ENCODE results near the gene IGSF23. TPM values are rescaled to one million over a fixed set of nuclear protein-coding genes. Genes with fewer than 3 reads are reported as not detected.

The IGSF23 gene
- total RNA-seq, 1 experiment from 2014 or later: not detected

DNA sequence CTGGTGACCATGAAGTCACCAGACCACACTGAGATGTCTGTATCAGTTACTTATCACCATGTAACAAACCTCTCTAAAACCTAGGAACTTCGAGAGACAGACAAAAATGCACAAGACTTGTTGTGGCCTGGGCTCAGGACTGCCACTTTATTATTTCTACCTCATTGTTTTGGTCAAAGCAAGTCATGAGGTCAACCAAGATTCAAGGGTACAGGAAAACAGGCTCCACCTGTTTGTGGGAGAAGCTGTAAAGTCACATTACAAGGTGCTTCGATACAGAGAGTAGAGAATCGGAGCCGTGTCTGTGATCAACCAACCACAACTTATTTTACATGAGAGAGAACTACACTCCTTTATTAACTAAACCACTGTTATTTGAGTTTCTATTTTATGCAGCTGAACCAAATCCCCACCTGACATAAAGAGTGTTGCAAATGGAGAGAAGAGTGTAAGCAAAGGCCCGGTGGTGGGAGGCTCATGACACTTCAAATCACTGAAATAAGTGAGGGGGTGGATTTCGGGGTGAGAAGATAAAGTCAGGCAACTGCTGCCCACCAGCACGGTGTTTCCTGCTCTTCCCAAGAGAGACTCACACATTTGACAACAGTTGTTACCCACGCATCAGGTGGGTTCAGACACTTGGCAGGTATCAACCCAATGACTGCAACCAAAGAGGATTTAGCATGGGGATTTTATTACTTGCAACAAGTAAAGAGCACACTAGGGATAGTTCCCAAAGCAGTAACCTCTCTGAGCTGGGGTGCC, 39.0 kb upstream of the IGSF23 start:
- no peaks in the 10 kb centered on the region for H3K27me3 ChIP-seq (ENCODE audit: insufficient read depth, low read depth)
- intact Hi-C loops (cut with micrococcal nuclease; ENCODE audit: unreplicated experiment): loop anchor here (5.0 to 10.0 kb wide), 2 partner anchors 268 to 380 kb away; partner anchors contain the start of gene CLPTM1
- H3F3A ChIP-seq (ENCODE audit: insufficient read depth, low read depth): peaks cover 68% of the 10 kb centered on the region
- POLR2A ChIA-PET (ENCODE audit: unreplicated experiment): no interaction called here
- peak in 1 of 2 experiments; percentile 84 for DNase-seq
- peak overlapping the region; percentile 16; the same call in 1 of the 2 replicates for H3K4me3 ChIP-seq
- peak overlapping the region; percentile 97 for H3K27ac ChIP-seq
- no peaks in the 10 kb centered on the region for H3K9me2 ChIP-seq (ENCODE audit: insufficient read depth)
- no peaks in the 10 kb centered on the region for H3K36me3 ChIP-seq (ENCODE audit: low read depth)
- TF ChIP-seq CTCF (conservative IDR thresholded peaks at IDR 0.05) (no peak), EZH2 (IDR thresholded peaks at IDR 0.05; ENCODE audit: low read depth) (no peak)
- no peaks in the 10 kb centered on the region for H3K9me3 ChIP-seq (ENCODE audit: insufficient read depth, low read depth)
- BruUV-seq (replicated peaks): no TSS peak
- H2AFZ ChIP-seq: peak overlapping the region; percentile 4; the same call in 1 of the 2 replicates
- no peaks in the 10 kb centered on the region for H4K20me1 ChIP-seq (ENCODE audit: insufficient read depth)
- CTCF ChIA-PET: interaction anchor here (0.5 to 0.6 kb wide), 2 partner anchors 479 to 811 kb away, joined by 3 read pairs; no protein-coding TSS in a partner anchor
- no peaks in the 10 kb centered on the region for H3K79me2 ChIP-seq (ENCODE audit: low read depth)
- H3K4me2 ChIP-seq: peak overlapping the region; percentile 65
- H3K4me1 ChIP-seq (replicated peaks; ENCODE audit: insufficient read depth): peaks cover 70% of the 10 kb centered on the region

- POLR2A ChIA-PET (ENCODE audit: unreplicated experiment): no interaction called here
- BruUV-seq (replicated peaks): no TSS peak
- Histone ChIP-seq H3K4me1 (replicated peaks; ENCODE audit: insufficient read depth) (peaks cover 70% of the 10 kb centered on the region), H3F3A (ENCODE audit: insufficient read depth, low read depth) (peaks cover 68% of the 10 kb centered on the region), H3K79me2 (ENCODE audit: low read depth) (no peaks in the 10 kb centered on the region), H3K9me2 (ENCODE audit: insufficient read depth) (no peaks in the 10 kb centered on the region), H3K27me3 (ENCODE audit: insufficient read depth, low read depth) (no peaks in the 10 kb centered on the region), H3K9me3 (ENCODE audit: insufficient read depth, low read depth) (no peaks in the 10 kb centered on the region), H3K27ac (peak overlapping the region; percentile 97), H3K36me3 (ENCODE audit: low read depth) (no peaks in the 10 kb centered on the region), H3K4me3 (no peak overlapping the region; the same call in 1 of the 2 replicates), H2AFZ (no peak overlapping the region), H3K4me2 (peak overlapping the region; percentile 65), H4K20me1 (ENCODE audit: insufficient read depth) (no peaks in the 10 kb centered on the region)
- DNase-seq: peak in 1 of 2 experiments; percentile 100
- CTCF ChIA-PET: interaction anchor here (0.5 kb wide), 1 partner anchor 812 kb away, joined by 3 read pairs; no protein-coding TSS in a partner anchor
- TF ChIP-seq CTCF (conservative IDR thresholded peaks at IDR 0.05) (no peak; the same call in 1 of the 2 replicates), EZH2 (IDR thresholded peaks at IDR 0.05; ENCODE audit: low read depth) (no peak)
- intact Hi-C loops (cut with micrococcal nuclease; ENCODE audit: unreplicated experiment): loop anchor here (10.0 kb wide), 1 partner anchor 380 kb away; the partner anchor contains the start of gene CLPTM1
Observed at GRCh38 chr19:44575116-44575700, 38.2 kb upstream of the IGSF23 start.

GRCh38 chr19:44576843-44577565, 36.4 kb upstream of the IGSF23 start:
- TF ChIP-seq EZH2 (IDR thresholded peaks at IDR 0.05; ENCODE audit: low read depth) (no peak), CTCF (conservative IDR thresholded peaks at IDR 0.05) (peak; percentile 80)
- DNase-seq: peak; percentile 58 to 69
- Histone ChIP-seq H3K79me2 (ENCODE audit: low read depth) (no peaks in the 10 kb centered on the region), H3K27me3 (ENCODE audit: insufficient read depth, low read depth) (no peaks in the 10 kb centered on the region), H4K20me1 (ENCODE audit: insufficient read depth) (no peaks in the 10 kb centered on the region), H3F3A (ENCODE audit: insufficient read depth, low read depth) (peaks cover 62% of the 10 kb centered on the region), H2AFZ (no peak overlapping the region), H3K9me3 (ENCODE audit: insufficient read depth, low read depth) (no peaks in the 10 kb centered on the region), H3K4me1 (replicated peaks; ENCODE audit: insufficient read depth) (peaks cover 56% of the 10 kb centered on the region), H3K4me2 (peak overlapping the region; percentile 61), H3K4me3 (no peak overlapping the region), H3K36me3 (ENCODE audit: low read depth) (no peaks in the 10 kb centered on the region), H3K9me2 (ENCODE audit: insufficient read depth) (no peaks in the 10 kb centered on the region), H3K27ac (peak overlapping the region; percentile 97)
- ChIA-PET CTCF (interaction anchor here (0.5 to 1.6 kb wide), 16 partner anchors 10 to 437 kb away, joined by 3 to 16 read pairs (median 4); partner anchors contain the start of genes NECTIN2 and PVR), POLR2A (ENCODE audit: unreplicated experiment) (interaction anchor here (0.7 to 1.0 kb wide), 3 partner anchors 13 to 574 kb away, joined by 4 to 8 read pairs (median 5); no protein-coding TSS in a partner anchor)
- intact Hi-C loops (cut with micrococcal nuclease; ENCODE audit: unreplicated experiment): loop anchor here (1.0 to 10.0 kb wide), 3 partner anchors 77 to 378 kb away; partner anchors contain the start of gene CLPTM1
- no TSS peak for BruUV-seq (replicated peaks)
